Ishikawa (cell line): Measurements from ENCODE around the gene SPATC1L.

Source experiments
- CREB1 ChIP-seq: IDR thresholded peaks from 2 replicates; pipeline ENCODE4 v1.6.1; 2012; ENCODE audit warnings: low read depth
- EP300 ChIP-seq: IDR thresholded peaks from 2 replicates; pipeline ENCODE4 v1.6.1; 2012; ENCODE audit warnings: borderline replicate concordance
- FOXM1 ChIP-seq: IDR thresholded peaks from 2 replicates; pipeline ENCODE4 v1.6.1; 2012; ENCODE audit warnings: low read depth, borderline replicate concordance
- RAD21 ChIP-seq: IDR thresholded peaks from 2 replicates; pipeline ENCODE4 v1.6.1; 2012; ENCODE audit warnings: low read depth
- REST ChIP-seq: IDR thresholded peaks from 2 replicates; pipeline ENCODE4 v1.6.1; 2012; ENCODE audit warnings: low read depth, mild to moderate bottlenecking
- TAF1 ChIP-seq: IDR thresholded peaks from 2 replicates; pipeline ENCODE4 v1.6.1; 2012; ENCODE audit warnings: low read depth, mild to moderate bottlenecking
- TCF12 ChIP-seq: IDR thresholded peaks from 2 replicates; pipeline ENCODE4 v1.6.1; 2012; ENCODE audit warnings: low read depth
- TEAD4 ChIP-seq: IDR thresholded peaks from 2 replicates; pipeline ENCODE4 v1.6.1; 2012

DNA sequence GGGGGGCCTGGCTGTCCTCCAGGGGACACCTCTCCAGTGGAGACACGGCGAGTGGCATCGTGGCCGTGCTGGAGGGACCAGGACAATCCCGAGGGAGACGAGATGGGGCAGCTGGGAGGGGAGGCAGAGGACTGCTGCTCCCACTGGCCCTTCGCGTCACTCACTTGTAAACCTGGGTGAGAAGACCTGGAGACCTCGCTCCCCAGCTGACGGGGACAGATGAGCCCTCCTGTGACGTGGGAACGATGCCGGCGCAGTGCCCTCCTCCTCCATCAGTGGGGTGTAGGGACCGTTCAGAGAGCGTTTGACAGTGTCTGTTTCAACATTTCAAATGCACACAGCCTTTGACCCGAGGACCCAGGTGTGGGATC lies 4.6 kb downstream of the SPATC1L start:
- TF ChIP-seq TAF1 (no peak), TCF12 (no peak), FOXM1 (no peak), EP300 (no peak), RAD21 (no peak), REST (no peak), TEAD4 (no peak), CREB1 (no peak)
